C1 segment of cervical spinal cord (tissue), 14 donors: Measurements from ENCODE around the gene CUBN.

Experiments used
- DNase-seq, 14 donors: peaks; one replicate each; lab custom pipeline; 2025; lab: John Stamatoyannopoulos, UW

The CUBN gene

DNA sequence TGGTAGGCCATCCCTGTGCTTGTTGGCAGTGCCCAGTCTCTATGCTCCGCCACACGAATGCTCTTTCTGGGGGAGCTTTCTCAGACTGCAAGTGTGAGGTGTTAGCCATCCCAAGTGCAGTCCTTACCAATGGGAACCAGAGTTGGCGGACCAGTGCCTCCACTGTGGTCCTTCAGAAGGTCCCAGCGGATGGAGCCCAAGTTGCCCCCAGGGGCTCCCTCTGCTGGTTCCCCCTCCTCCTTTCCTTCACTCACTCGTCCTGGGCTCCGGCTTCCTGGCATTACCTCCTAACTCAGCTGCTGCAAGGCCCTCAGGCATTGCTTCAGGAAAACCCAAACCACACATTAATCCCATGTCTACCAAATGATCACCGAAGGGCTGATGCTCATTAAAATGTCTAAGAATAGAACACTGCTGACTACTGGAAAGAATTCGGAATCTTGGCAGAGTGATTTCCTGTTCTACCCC lies 139.8 kb downstream of the CUBN start:
- no peak for DNase-seq

DNA sequence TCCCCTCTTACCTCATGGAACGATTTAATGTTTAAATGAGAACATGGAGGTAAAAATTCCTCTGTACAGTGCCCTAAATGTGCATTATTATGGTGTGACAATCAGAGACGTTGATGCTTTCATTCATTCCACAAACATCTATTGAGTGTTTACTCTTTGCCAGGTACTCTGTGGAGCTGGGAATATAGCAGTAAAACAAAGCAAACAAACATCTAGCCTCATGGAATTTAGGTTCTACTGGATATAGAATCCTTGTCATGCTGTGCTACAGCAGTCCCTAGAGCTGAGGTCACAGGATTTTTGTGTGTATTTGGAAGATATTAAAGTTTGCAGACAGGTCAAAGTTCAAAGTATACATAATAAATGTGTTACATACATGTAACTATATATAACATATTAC lies 140.7 kb downstream of the CUBN start:
- DNase-seq = no peak

DNA sequence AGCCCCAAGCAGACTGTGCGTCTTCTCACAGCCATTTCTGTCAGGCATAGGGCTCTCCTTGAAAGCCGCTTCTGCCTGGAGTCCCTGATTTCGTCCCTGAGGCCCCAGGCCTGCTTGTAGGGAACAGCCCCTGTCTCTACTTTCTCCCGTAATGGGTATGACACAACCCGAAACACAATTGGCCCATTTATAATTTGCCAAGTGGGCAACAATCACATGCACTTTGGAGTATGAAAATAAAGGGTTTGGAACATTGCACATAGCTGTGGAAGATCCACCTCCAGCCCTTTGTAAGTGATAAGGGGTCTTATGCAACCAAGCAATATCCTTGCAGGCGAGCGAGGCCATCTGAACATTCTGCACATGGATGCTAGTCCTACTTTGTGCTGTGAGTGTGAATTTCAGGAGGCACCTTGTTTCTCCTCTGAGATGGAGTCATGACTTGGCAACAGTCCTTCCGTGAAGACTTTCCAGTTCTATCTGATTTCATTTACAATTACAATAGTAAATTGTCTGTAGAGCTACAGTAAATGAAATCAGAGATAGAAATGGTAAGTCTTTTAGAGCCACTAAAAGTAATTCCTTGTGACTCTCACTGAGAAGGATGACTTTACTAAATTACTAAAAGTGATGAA lies 141.5 kb downstream of the CUBN start:
- no peak for DNase-seq

DNA sequence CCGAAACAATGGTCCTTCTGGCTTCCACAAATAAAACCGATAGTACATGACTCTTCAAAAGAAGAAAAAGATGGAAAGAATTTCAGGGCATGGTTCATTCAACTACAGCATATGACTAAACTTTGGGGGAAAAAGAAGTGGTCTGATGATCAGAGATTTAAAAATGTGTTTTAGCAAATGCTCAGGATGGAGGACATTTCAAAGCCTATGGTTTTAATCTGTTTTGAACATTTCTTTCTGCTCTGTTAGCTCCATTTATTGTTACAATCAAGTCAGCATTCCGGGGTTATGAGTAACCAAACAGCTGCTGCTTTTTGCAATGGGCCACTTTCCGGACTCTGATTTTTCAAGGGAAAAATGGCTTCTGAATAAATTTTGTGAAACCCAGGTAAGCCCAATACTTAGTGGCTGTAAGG lies 142.4 kb downstream of the CUBN start:
- DNase-seq = no peak

DNA sequence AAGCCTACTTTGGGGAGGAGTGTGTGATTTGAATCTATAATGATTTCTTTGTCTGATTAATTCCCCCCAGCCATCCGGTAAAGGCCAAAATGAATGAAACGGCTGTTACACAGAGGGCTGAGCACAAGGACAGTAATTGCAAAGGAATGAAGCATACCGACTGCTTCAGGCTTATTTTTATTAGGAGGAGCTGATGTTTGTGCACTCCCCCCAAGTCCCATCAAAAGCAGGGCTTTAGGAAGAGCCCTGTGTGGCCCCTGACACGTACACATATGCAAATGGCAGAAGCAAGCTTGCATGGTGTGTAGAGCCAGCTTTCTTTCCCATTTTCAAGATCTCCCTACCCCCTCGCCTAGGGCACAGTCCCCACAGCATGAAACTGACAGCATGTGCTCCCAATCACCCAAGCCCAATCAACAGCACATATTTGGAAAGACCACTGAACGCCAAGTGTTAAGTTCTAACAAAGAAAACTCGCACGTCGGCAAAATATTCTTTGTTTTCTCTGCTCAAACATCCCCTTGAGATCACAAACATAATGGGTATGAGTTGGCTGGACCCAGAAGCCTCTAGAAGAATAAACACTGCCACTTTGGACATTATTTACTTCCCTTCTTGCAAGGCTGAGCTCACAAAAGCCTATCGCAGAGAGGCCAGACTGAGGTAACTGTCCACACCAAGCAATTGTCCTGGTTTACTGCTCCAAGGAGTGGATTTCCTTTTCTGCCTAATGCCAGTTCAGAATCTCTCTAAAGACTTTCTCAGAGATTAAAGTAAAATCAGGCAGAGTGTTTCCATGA lies 143.0 kb downstream of the CUBN start:
- DNase-seq = peak in 4 of 14 donors; percentile 19 to 52 (median 32)

DNA sequence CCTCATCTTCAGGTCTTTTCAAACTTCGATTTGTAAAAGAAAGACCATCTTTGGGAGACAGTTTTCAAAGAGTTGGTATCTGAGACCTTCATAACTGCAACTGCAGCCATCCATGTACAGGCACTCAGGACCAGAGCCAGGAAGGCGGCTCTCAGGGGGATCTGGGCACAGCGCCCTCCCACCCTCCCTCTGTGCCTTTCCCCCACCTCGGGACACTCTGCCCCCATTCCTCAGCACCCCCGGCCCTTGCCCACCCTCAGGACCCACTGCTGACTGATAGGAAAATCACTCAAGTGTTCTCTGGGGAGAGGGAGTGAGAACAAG lies 143.6 kb downstream of the CUBN start:
- DNase-seq = peak in 1 of 14 donors; percentile 52

DNA sequence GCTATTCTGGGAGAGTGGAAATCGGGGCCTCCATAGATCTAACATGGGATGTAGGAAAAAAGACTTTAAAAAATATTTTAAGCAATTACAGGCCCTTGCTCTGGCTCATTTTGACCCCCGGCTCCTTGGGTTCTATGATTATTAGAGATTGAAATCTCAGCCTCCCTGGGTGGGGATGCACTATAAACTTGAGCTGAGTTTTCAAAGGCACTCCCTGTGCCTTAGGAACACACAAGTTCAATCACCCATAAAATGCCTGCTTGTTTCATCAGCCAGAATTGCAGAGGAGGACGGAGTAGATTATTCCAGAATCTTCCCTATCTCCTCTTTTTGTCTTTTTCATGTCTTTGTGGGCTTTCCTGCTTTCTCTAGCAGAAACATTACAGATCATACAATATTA lies 145.4 kb downstream of the CUBN start:
- no peak for DNase-seq

DNA sequence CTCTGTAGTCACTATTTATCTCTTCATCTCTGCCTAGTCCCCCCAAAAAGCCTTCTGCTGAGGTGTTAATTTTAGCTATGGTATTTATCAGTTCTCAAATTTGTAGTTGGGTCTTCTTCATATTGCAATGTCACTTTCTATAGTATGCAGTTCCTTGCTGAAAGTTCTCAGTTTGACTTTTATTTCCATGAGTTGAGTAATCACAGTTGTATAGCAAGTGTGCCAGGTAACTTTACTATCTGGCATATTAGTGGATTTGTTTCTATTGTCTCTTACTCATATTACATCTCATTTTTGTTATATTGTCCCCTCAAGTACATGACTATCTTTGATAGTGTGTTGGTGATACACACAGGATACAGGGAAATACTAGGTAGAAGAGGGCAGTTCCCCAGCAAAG lies 152.8 kb downstream of the CUBN start:
- DNase-seq = no peak

DNA sequence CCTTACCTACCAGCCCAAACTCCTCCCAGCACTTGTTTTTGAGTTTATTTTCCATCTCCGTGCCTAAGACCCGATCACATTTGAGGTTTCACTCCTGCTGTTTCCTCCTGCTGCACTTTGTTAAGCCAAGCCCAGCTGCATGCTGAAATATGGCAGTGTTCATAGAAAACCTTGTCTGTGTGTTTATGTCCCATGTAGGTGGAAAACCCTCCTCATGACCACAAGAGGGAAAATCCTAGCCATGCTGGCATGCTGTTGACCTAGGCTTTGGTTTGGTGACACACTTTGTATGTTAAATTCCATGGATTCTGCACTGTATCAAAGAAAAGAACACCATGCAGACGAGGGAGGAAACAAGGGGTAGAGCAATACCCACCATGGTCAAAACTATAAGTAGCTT lies 154.4 kb downstream of the CUBN start:
- DNase-seq = no peak

DNA sequence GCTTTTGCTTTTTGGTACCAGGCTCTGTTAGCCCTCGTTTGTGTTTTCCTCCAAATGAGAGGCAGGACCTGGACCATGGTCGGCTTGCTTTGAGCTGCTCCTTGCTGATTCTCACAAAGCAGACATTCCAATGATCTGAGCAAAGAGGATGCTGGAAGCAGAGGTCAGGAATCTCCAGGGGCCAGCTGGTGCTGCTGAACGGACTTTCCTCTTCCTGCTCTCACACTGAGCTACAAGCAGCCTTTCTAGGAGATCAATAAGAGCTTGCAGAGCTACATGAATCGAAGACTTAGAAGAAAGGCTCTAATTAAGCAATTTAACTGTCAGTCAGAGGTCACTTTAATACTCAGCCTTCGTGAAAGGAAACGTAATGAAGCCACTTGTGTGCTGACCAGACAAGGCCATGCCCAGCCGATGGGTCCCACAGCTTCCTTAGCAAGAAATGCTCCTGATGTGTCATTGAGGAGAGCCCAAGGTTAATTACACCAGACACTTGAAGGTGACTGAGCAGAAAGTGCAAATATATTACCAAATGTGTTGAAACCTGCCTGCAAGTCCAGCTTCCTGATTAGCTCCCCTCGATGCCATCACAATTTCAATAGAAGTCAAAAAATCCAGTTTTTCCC lies 161.1 kb downstream of the CUBN start:
- DNase-seq = no peak

DNA sequence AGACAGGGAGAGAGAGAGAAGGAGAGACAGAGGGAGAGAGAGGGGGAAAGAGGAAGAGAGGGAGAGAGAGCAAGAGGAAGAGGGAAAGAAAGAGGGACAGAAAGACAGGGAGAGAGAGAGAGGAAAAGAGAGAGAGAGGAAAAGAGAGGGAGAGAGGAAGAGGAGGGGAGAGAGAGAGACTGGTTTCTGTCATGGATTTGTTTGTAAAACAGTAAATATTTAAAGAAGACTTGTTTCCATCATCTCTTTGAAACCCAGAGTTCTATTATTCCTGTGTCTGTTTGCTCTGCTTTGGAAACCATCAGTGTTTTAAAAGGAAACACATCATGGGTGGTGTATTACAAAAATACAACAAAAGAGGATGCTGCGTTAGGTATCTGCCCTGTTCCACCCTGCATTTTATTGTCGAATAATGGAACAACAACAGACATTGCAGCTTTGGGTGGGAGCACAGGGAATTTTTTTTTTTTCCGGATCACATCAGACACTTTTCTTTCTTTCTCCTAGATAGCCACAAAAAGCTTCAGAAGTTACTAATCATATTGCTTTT lies 161.7 kb downstream of the CUBN start:
- no peak for DNase-seq

DNA sequence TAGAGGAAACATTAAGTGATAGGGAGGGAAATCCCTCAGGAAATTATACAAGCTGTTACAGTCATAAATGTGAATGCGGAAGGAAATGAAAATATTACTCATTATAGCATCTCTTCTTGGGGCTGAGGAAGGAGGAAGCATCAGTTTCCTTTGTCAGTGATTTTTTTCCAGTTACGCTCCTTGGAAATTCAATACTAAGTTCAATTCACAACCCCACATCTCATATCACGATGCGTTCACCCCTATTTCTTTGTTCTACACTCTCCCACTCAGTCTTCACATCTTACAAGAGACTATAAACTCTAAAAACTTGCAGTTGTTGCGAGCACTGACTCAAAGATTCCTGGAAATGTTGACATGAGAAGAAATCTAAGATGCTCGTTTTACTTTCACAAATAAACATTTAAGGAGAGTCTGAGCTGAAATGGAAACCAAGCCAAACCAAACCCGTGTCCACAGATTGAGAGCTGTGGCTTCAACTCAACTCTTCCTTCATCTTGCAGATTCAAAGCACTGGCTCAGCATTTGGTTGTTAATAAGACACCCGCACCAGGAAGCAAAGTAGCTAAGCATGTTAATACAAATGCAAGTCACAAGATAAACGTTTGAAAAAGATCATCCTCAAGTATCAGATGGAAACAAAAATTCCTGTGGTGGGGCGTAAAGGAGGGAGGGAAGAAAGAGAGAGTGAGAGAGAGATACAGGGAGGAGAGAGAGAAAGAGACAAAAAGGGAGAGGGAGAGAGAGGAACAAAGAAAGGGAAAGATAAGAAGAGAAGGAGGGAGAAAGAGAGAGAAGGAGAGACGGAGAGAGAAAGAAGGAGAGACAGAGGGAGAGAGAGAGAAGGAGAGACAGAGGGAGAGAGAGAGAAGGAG lies 162.4 kb downstream of the CUBN start:
- DNase-seq = no peak

DNA sequence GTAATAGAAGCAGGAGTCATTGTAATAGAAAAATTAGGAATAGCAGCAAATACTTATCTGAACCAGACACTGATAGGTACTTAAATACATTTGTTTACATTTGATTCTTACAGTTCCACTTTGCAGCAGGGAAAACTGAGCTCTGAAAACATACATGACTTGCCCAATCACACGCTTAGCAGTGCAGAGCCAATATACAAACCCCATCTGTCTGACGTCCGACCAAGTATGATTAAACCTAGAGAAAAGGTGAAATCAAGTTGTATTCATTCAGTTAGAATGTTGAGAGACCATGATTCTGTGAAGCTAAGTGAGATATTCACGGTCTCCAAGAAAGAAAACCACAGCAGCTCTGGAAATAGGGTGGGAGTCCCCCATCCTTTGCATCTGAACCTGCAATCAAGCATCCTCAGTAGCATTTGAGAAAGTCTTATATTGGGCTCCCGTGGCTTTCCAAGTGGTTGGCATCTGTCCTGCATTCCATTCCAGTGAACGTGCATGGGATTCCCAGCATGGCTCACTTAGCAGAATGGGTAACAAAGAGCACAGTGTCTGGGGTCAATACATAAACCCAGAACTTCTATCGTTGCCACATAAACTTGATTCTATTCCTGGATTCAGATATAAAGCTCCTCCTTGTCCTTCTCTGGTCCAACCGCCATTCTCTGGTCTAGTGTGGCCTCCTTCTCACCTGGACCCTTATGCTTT lies 163.7 kb downstream of the CUBN start:
- no peak for DNase-seq

DNA sequence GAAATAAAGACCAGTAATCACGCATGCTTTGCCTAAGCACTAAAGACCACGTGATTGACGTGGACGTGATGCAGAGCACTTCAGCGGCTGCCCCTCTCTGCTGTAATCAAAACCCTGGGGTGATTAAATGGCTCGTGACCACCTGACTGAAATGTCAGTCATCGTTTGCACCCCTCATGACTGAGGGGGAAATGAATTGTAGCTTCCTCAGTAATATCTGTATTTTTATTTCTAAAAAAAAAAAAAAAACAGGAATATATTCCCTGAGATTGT lies 164.3 kb downstream of the CUBN start:
- DNase-seq = no peak

DNA sequence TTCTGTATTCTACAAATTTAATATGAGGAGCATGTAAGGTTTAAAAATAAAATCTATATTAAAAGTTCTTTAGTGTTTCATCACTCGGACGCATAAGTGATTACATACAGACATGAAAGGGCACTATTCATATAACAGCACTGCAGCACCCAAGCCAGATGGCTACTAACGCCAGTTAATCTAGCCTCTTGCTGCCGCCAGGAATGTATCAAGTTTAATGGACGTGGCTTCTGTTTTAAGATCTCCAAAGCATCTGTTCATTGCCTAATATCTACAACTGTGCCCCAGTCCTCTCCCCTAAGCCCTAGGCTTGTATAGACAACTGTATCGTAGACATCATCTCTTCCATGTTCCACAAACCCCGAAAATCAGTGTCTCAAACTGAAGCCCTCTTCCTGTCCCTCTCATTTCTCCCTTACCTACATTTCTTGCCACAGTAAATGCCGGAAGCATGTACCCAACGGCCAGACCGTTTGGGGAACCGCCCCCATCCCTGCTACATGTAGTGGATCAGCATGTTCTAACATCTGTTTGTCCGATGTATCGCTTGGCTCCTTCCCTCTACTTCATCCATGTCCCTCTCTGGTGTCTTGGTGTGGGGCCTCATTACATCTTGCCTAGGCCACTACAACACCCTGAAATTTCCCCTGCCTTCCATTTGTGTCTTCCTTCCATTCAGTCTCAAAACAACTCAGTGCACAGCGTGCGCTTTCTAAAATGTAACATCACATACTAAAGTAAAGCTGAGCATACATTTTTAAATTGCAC lies 164.9 kb downstream of the CUBN start:
- DNase-seq = no peak

DNA sequence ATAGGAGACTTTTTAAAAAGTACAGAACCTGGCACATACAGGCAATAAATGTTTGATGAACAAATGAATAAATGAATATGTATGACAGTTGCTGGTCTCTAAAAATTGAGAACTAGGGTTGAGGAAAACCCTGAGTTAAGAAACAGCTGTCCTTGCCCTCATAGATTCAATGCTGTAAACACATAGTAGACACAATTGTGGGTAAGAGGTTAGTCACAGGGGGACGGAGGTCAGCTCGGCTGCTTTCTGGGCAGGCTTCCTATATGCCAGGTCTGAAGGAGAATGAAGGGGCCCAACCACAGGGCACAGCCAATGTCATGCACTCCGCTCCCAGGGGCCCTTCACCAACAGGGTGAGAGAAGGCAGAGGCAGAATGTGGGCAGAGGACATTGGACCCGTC lies 169.1 kb downstream of the CUBN start:
- DNase-seq = no peak

DNA sequence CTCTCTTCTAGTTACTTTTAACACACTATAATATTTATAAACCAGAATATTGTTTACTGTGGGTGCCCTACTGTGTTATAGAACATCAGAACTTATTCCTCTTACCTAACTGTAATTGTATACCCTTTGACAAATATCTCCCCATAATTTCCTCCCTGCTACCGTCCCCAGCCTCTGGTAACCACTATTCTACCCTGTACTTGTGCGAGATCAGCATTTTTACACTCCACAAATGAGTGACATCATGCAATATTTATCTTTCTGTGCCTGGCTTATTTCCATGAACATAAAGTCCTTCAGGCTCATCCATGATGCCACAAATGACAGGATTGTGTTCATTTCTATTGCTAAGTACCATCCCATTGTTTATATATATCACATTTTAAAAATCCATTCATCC lies 172.6 kb downstream of the CUBN start:
- DNase-seq = no peak

DNA sequence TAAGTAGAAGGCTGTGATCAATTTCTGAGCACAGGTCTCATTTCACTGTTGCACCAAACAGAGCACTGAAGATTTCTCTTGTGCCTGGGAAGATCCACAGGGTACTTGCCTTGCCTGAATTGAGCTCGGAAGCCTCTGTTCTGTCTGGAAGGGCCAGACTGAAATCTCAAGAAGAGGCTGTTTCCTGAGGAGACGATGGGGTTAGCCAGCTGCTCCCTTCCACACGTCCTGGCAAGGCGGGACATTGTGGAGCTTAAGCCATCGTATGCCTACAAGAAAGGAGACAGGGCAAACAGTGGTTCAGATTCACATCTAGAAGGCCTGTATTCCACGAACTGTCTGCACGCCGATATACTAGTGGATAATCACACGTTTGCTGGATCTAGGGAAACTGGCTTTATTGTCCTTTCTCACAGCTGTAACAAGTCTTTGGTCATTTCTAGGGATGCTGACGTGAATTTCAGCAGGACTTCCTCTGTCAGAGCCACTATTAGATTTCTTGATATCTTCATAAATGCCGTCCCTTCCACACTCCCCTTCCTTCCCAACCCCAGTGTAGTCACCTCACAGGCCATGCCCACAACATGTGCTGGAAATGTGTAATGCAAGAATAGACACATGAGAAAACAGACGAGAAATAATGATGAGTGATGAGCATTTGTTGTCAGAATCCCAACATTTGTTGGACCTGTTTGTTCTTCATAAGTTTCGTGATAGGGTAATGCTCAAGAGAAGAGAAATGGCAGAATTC lies 175.2 kb downstream of the CUBN start:
- no peak for DNase-seq

DNA sequence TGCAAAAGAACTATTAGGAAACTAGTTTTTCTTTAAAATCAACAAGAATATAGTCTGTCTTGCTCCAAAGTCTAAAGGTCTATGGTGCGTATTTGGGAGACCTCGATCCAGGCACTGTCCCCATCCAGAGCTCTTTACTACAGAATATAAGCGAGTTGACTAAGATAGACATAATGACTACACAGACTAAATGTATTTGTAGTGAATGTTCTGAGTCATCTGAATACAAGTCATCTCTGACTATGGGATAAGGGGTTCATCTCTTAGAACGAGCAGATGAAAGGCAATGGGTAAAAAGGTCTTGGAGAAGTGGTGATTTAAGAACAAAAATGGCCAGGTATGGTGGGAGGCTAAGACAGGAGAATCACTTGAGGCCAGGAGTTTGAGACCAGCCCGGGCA lies 176.3 kb downstream of the CUBN start:
- DNase-seq = no peak

DNA sequence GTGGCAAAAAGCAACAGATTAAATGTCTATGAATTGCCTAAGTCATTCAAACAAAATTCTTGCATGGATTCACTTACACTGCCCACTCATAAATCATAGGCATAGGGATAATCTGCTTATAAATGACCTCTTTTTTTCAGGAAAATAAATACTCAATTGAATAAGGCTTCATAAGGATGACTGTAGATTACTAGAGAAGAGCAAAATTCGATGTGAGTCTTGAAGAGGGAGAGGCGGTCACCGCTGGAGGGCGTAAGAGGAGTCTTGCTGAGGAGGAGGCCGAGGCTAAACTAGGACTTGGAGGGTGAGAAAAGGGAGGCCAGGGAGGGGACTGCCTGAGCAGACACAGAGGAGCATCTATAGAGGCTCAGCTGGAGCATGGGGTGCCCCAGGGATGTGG lies 177.0 kb downstream of the CUBN start:
- no peak for DNase-seq
